Right lobe of liver (tissue), 4 donors: Measurements from ENCODE around the gene KRTAP5-6.

ENCODE experiments used
- POLR2A ChIP-seq: fragments of 450-650 bp; IDR thresholded peaks from one replicate; pipeline ENCODE4 v1.6.1; 2017; ENCODE audit warnings: antibody characterized with exemption, mild to moderate bottlenecking
- TF ChIP-seq, protein P1 (sequence below), 4 donors: fragments of 200-600 bp in 3 of 4; fragments of 450-650 bp in 1 of 4; IDR thresholded peaks; one replicate each; pipeline versions ENCODE4 v1.5.1 to v1.8.0; 2016 to 2022; ENCODE audit warnings: antibody characterized with exemption in 4 of 4, mild to moderate bottlenecking in 2 of 4
- donor health status: DM: no; HTN: no; CAD: no.
- donor health status: DM: no; HTN: no; CAD: no.
- donor health status: DM: no; HTN: yes; CAD: no.

DNA sequence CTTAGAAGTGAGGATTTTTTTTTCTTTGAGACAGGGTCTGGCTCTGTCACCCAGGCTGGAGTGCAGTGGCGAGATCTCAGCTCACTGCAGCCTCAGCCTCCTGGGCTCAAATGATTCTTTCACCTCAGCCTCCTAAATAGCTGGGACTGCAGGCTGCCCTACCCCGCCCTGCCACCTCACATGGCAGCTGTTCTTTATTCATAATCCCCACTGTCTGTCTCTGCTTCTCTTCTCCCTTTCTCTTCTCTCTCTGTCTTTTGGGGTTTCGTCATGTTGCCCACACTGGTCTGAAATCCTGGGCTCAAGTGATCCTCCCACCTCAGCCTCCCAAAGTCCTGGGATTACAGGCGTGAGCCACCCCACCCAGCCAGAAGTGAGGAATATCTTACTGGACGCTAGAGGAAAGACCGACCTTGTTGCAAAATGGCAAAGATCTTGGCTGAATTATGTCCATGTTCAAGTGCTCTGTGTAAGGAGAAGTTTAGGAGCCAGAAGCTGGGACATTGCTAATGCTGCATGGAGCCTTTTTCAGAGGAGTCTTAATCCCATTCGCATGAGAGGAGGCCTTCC is 45.5 kb upstream of the KRTAP5-6 start:
- TF ChIP-seq, protein P1, sequence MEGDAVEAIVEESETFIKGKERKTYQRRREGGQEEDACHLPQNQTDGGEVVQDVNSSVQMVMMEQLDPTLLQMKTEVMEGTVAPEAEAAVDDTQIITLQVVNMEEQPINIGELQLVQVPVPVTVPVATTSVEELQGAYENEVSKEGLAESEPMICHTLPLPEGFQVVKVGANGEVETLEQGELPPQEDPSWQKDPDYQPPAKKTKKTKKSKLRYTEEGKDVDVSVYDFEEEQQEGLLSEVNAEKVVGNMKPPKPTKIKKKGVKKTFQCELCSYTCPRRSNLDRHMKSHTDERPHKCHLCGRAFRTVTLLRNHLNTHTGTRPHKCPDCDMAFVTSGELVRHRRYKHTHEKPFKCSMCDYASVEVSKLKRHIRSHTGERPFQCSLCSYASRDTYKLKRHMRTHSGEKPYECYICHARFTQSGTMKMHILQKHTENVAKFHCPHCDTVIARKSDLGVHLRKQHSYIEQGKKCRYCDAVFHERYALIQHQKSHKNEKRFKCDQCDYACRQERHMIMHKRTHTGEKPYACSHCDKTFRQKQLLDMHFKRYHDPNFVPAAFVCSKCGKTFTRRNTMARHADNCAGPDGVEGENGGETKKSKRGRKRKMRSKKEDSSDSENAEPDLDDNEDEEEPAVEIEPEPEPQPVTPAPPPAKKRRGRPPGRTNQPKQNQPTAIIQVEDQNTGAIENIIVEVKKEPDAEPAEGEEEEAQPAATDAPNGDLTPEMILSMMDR (IDR thresholded peaks at IDR 0.05): no peak
- TF ChIP-seq POLR2A: no peak
